Thyroid gland (tissue), 4 donors: ENCODE measurements around the gene LRRC39. TPM values are rescaled to one million over a fixed set of nuclear protein-coding genes. Genes with fewer than 3 reads are reported as not detected.

ENCODE experiments used
- DNase-seq, 2 donors: peaks; one replicate each; pipeline ENCODE4 v3.0.0-alpha.2; 2019
- H3K27ac ChIP-seq, 3 donors: fragments of 200-600 bp; sonication (generic); 1 replicate in 2 of 3; 2 replicates in 1 of 3; pipeline ENCODE4 v1.5.1; 2016 to 2019; ENCODE audit warnings: mild to moderate bottlenecking in 1 of 3, moderate library complexity in 1 of 3
- H3K27me3 ChIP-seq: fragments of 200-600 bp; sonication (generic); one replicate; pipeline ENCODE4 v1.5.1; 2019
- H3K36me3 ChIP-seq, 2 donors: fragments of 200-600 bp; sonication (generic); one replicate each; pipeline ENCODE4 v1.5.1; 2016 to 2019
- H3K4me1 ChIP-seq, 2 donors: fragments of 200-600 bp; sonication (generic); one replicate each; pipeline ENCODE4 v1.5.1; 2017 to 2019
- H3K4me3 ChIP-seq, 3 donors: fragments of 200-600 bp; sonication (generic); replicated peaks in 1 of 3; 1 replicate in 2 of 3; 2 replicates in 1 of 3; pipeline ENCODE4 v1.5.1; 2016; ENCODE audit warnings: mild to moderate bottlenecking in 1 of 3
- H3K9me3 ChIP-seq: fragments of 200-600 bp; sonication (generic); one replicate; pipeline ENCODE4 v1.5.1; 2017
- CTCF ChIP-seq, 6 experiments: fragments of 200-600 bp in 3 of 6; fragments of 450-650 bp in 3 of 6; sonication (generic) in 3 of 6; IDR thresholded peaks; one replicate each; pipeline ENCODE4 v1.5.1; 2016 to 2019; ENCODE audit warnings: antibody characterized with exemption in 6 of 6, mild to moderate bottlenecking in 2 of 6, inconsistent platforms in 1 of 6, moderate library complexity in 1 of 6
- POLR2A ChIP-seq, 2 donors: fragments of 450-650 bp; IDR thresholded peaks; one replicate each; pipeline ENCODE4 v1.6.1; 2017; ENCODE audit warnings: antibody characterized with exemption in 2 of 2, mild to moderate bottlenecking in 2 of 2, moderate library complexity in 1 of 2
- WGBS, 2 donors: methylation state at CpG; one replicate each; pipeline ENCODE4 v1.1.5; 2017; 5-methylcytosine and 5-hydroxymethylcytosine counted together
- intact Hi-C: fragments of 100-400 bp; cut with DNase I; formaldehyde crosslinking; loops from one replicate; pipeline ENCODE4 v1.15.1; 2023
- total RNA-seq, 4 donors: library from RNA; depleted of rRNA; stranded (reverse); fragments of >200 nt; gene quantifications; one replicate each; pipeline ENCODE4 v1.2.3, GENCODE V29; 2016

Gene LRRC39
- total RNA-seq, 4 donors from 2014 or later, result 0.39 to 3.6 (median 2.3) TPM

GRCh38 chr1:100152271-100152670 lies 25.8 kb downstream of the LRRC39 start:
- H3K27me3 ChIP-seq, result no peaks in the 10 kb centered on the region
- no peak for TF ChIP-seq CTCF (IDR thresholded peaks at IDR 0.05)
- no peak for TF ChIP-seq POLR2A (IDR thresholded peaks at IDR 0.05)
- H3K9me3 ChIP-seq, result no peaks in the 10 kb centered on the region
- 77 to 82% methylated on average over 4 of the region's 4 CpGs for WGBS, 2 donors
- DNase-seq, result no peak
- H3K36me3 ChIP-seq, result peaks cover 5 to 14% of the 10 kb centered on the region in 2 donors
- H3K4me1 ChIP-seq, result no peaks in the 10 kb centered on the region
- H3K27ac ChIP-seq, result no peak overlapping the region
- intact Hi-C loops, result no loop called here
- H3K4me3 ChIP-seq, result no peak overlapping the region

DNA sequence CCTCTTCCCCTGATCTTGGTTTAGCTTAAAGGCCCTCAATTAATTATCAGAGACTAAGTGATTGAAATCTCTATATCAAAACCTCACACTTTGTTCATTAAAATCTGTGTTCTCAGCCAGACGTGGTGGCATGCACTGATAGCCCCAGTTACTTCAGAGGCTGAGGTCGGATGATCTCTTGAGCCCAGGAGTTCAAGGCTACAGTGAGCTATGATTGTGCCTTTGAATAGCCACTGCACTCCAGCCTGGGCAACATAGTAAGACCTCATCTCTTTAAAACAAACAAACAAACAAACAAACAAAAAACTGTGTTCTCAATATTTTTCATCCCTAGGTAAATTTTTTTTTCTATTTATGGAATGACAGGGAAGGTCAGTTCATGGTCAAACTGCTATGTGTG lies 26.4 kb downstream of the LRRC39 start:
- Histone ChIP-seq H3K9me3 (no peaks in the 10 kb centered on the region), H3K36me3 (peaks cover 5 to 20% of the 10 kb centered on the region in 2 donors), H3K27ac (no peak overlapping the region), H3K4me3 (no peak overlapping the region), H3K4me1 (no peaks in the 10 kb centered on the region), H3K27me3 (no peaks in the 10 kb centered on the region)
- DNase-seq, result no peak
- 74 to 79% methylated on average over 2 of the region's 2 CpGs for WGBS, 2 donors
- no peak for TF ChIP-seq CTCF (IDR thresholded peaks at IDR 0.05)
- intact Hi-C loops, result no loop called here

DNA sequence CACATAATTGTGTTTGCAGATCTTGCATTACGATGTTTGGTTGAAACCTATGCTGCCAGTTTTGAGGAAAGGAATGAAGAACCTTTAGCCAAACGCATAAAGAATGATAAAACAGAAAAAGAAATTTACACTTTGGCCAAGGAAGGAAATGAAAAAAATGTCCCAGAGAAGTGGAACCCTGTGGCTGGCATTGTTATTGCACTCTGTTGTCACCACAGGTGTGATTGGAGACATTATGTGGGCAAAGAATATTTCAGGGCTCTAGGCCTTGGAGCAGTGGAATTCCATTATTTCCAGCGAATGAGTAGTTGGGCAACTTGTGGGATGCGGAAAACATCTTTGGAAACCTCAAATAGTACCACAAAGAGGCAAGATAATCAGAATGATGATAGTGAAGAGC lies 30.2 kb downstream of the LRRC39 start:
- no peaks in the 10 kb centered on the region for H3K27me3 ChIP-seq
- WGBS, 2 donors, result 90 to 94% methylated on average over 4 of the region's 4 CpGs
- TF ChIP-seq CTCF (IDR thresholded peaks at IDR 0.05) (no peak), POLR2A (IDR thresholded peaks at IDR 0.05) (no peak)
- H3K4me1 ChIP-seq, result no peaks in the 10 kb centered on the region
- H3K4me3 ChIP-seq, result no peak overlapping the region
- H3K36me3 ChIP-seq, result peaks cover 34 to 54% of the 10 kb centered on the region in 2 donors
- no peak for DNase-seq
- H3K27ac ChIP-seq, result no peak overlapping the region
- no peaks in the 10 kb centered on the region for H3K9me3 ChIP-seq
- intact Hi-C loops, result no loop called here

DNA sequence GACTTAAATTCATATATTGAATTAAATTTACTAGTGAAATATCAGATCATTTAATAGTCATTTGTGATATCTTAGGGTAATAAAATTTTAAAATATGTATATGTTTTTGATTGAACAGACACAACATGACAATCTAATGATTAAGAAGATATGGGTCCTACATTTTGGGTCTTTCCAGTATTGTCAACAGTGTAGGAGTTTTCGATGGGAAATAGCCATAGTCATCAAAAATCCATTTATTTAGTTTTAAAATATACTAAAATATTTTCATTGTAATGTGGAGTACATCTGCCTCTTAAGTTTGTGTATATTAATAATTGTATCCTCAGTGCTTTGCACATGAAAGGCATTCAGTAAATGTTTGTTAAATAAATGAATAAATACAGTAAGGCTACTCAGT lies 31.1 kb downstream of the LRRC39 start:
- Histone ChIP-seq H3K36me3 (peaks cover 35 to 55% of the 10 kb centered on the region in 2 donors), H3K9me3 (no peaks in the 10 kb centered on the region), H3K27me3 (no peaks in the 10 kb centered on the region), H3K4me3 (no peak overlapping the region), H3K4me1 (no peaks in the 10 kb centered on the region), H3K27ac (no peak overlapping the region)
- TF ChIP-seq CTCF (IDR thresholded peaks at IDR 0.05) (no peak), POLR2A (IDR thresholded peaks at IDR 0.05) (no peak)
- no peak for DNase-seq
- intact Hi-C loops, result no loop called here
- 95 to 99% methylated on average over 1 of the region's 1 CpG for WGBS, 2 donors

DNA sequence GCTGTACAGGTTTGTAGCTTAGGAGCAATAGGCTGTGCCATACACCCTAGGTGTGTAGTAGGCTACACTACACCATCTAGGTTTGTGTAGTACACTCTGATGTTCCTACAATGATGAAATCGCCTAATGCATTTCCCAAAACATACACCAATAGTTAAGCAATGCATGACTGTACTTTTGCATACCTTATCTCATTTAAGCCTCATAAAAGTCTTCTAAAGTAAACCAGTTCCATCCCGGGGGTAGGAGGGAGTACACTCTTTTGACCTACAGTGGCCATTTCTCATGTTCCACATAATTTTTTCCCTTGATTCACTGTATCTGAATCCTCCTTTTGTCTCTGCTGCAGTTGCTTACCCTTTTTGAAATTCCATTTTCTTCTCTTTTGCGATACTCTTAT lies 32.9 kb downstream of the LRRC39 start:
- 96 to 97% methylated on average over 3 of the region's 3 CpGs for WGBS, 2 donors
- no peak overlapping the region for H3K4me3 ChIP-seq

DNA sequence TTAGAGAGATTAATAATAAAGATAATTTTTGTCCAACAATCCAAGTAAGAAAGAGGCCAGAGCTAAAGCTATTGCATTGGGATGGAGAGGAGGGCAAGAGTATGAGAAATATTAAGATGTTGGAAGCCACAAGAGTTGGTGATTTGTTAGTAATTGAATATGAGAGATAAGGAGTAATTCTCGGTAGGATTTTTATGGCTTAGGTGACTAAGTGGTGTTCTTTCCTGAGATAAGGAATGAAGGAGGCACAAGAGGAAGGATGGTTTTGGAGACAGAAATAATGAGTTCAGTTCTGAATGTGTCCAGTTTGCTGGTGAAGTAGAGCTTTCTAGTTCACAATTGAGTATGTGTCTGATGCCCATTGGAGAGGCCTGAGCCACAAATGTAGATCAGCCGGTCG lies 35.7 kb downstream of the LRRC39 start:
- intact Hi-C loops, result no loop called here
- Histone ChIP-seq H3K36me3 (peaks cover 70 to 73% of the 10 kb centered on the region in 2 donors), H3K27ac (no peak overlapping the region), H3K4me3 (no peak overlapping the region), H3K4me1 (no peaks in the 10 kb centered on the region), H3K9me3 (no peaks in the 10 kb centered on the region), H3K27me3 (no peaks in the 10 kb centered on the region)
- WGBS, 2 donors, result 91 to 96% methylated on average over 3 of the region's 3 CpGs
- no peak for DNase-seq
- TF ChIP-seq POLR2A (IDR thresholded peaks at IDR 0.05) (no peak), CTCF (IDR thresholded peaks at IDR 0.05) (no peak)

More for the DNA sequence above, 32.9 kb downstream of the LRRC39 start:
- no peaks in the 10 kb centered on the region for H3K4me1 ChIP-seq
- no peak for TF ChIP-seq POLR2A (IDR thresholded peaks at IDR 0.05)
- intact Hi-C loops, result no loop called here
- DNase-seq, result no peak
- H3K36me3 ChIP-seq, result peaks cover 52 to 65% of the 10 kb centered on the region in 2 donors
- no peak overlapping the region for H3K27ac ChIP-seq
- no peaks in the 10 kb centered on the region for H3K27me3 ChIP-seq
- no peaks in the 10 kb centered on the region for H3K9me3 ChIP-seq
